ENCODE data around the gene HEXA.
"Not testable (repeated sequence)": the region's sequence is repeated elsewhere in the genome, so short reads cannot be mapped to it uniquely, and the experiment has no call there.

The HEXA gene

DNA sequence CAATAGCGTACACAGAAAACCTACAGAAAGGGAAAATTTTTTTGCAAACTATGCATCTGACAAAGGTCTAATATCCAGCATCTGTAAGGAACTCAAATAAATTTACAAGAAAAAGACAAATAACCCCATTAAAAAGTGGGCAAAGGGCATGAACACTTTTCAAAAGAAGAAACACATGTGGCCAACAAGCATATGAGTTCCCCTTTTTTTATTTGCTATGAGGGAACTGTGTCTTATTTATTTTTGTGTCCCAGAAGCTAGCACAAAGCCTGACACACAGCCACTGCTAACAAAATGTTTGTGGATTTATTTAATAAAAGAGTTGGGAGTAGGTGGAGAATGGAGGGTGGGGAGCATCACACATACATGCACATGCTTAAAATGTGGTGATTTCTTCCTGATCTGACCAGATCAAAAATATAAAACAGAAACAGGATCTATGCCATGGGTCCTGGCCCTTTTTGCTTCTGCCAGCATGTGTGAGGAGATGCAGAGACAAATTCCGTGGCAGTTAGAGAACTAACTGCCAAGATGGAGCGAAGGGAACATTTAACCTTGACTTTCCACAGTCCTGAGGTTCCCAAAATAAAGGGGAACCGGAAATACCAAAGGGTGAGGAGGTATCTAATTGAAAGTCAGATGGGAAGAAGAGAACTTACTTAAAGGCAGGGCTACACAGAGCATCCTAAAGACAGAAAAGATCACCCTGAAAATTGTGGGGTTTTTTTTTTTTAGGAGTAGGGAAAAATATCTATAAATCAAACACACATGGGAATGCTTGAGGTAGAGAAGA is 22.2 kb upstream of the HEXA start, which contains the start of gene TMEM202:
Gene TMEM202 (plus strand): TSS at position 510 of the 793 bp plus-strand sequence. CDS start 22 bp downstream, at position 532.
- DNase-seq (ENCODE audit: low read depth in 1 of 2, low spot score in 1 of 2): no peak
- in situ Hi-C loops (cut with HindIII; ENCODE audit: low pct_unique_long_range_greater_than_20kb, low sequenced_read_pairs): no loop called here
- no peak for TF ChIP-seq JUND (IDR thresholded peaks at IDR 0.05; ENCODE audit: low read depth)

DNA sequence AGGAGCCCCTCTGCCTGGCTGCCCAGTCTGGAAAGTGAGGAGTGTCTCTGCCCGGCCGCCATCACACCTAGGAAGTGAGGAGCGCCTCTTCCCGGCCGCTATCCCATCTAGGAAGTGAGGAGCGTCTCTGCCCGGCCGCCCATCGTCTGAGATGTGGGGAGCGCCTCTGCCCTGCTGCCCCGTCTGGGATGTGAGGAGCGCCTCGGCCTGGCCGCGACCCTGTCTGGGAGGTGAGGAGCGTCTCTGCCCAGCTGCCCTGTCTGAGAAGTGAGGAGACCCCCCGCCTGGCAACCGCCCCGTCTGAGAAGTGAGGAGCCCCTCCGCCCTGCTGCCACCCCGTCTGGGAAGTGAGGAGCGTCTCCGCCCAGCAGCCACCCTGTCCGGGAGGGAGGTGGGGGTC is 20.5 kb upstream of the HEXA start:
- in situ Hi-C loops (cut with HindIII; ENCODE audit: low pct_unique_long_range_greater_than_20kb, low sequenced_read_pairs); DNase-seq (ENCODE audit: low read depth in 1 of 2, low spot score in 1 of 2): not testable (repeated sequence)

- in situ Hi-C loops (cut with HindIII; ENCODE audit: low pct_unique_long_range_greater_than_20kb, low sequenced_read_pairs): no loop called here
- DNase-seq (ENCODE audit: low read depth in 1 of 2, low spot score in 1 of 2): no peak
- TF ChIP-seq JUND (IDR thresholded peaks at IDR 0.05; ENCODE audit: low read depth): no peak
Observed at GRCh38 chr15:72389231-72389630, 13.4 kb upstream of the HEXA start.

DNA sequence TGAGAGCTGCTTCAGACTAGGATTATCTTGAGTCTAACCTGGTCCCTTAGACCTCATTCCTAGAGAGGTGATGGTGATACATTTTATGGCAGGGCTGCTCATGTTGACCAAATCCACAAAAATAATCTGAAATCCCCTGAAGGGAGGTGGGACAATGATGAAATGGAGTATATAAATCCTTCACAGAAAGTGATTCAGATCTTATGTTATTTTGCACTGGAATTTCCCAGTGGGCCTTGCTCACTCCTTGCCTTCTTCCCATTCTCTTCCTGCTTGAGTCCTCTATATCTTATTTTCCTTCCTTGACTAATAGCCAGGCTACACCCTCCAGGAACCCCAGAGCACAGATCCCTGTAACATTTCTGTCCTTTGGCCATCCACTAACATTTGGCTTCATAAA is 11.9 kb upstream of the HEXA start:
- no peak for TF ChIP-seq JUND (IDR thresholded peaks at IDR 0.05; ENCODE audit: low read depth)
- DNase-seq (ENCODE audit: low read depth in 1 of 2, low spot score in 1 of 2): no peak
- in situ Hi-C loops (cut with HindIII; ENCODE audit: low pct_unique_long_range_greater_than_20kb, low sequenced_read_pairs): no loop called here

DNA sequence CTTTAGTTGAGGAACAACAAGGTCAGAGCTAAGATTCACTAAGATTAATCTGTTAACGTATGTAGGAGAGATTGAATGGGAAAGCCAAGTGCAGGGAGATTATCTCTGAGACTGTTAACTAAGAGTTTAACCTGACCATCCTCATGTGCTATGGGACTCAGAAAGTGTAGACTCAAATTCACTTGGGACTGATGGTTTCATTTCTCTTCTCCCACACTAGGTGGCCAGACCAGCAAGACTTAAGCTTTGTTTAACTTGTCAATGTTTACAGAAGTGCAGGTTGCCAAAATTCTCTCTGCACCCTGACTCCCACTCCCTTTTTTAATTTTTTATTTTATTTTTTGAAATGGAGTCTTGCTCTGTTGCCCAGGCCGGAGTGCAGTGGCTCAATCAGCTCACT is 6.3 kb upstream of the HEXA start:
- in situ Hi-C loops (cut with HindIII; ENCODE audit: low pct_unique_long_range_greater_than_20kb, low sequenced_read_pairs): no loop called here
- TF ChIP-seq JUND (IDR thresholded peaks at IDR 0.05; ENCODE audit: low read depth): no peak
- peak in 1 of 2 experiments; percentile 75 for DNase-seq (ENCODE audit: low read depth in 1 of 2, low spot score in 1 of 2)

- TF ChIP-seq JUND (IDR thresholded peaks at IDR 0.05; ENCODE audit: low read depth): no peak
- in situ Hi-C loops (cut with HindIII; ENCODE audit: low pct_unique_long_range_greater_than_20kb, low sequenced_read_pairs): no loop called here
- no peak for DNase-seq (ENCODE audit: low read depth in 1 of 2, low spot score in 1 of 2)
Observed at GRCh38 chr15:72380743-72381142, 4.9 kb upstream of the HEXA start.

- DNase-seq (ENCODE audit: low read depth in 1 of 2, low spot score in 1 of 2): no peak
- TF ChIP-seq JUND (IDR thresholded peaks at IDR 0.05; ENCODE audit: low read depth): no peak
- in situ Hi-C loops (cut with HindIII; ENCODE audit: low pct_unique_long_range_greater_than_20kb, low sequenced_read_pairs): no loop called here
Observed at GRCh38 chr15:72379856-72380430, 4.1 kb upstream of the HEXA start.

DNA sequence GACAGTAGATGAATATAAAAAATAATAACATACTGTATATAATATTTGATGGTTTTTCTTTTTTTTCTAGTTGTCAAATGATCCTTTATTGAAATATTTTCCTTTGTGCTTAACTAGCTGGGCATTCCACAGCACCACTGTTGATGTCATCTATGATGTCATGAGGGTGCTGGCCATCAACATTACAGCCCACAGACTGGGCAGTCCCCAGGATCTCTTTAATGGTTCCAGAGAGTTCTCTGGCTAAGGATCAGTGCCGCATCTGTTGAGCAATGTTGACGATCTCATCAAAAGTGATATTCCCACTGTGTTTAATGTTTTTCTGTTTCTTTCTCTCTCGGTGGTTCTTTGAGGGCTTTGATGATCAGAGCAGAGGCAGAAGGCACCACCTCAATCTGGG is 3.3 kb upstream of the HEXA start:
- DNase-seq (ENCODE audit: low read depth in 1 of 2, low spot score in 1 of 2); in situ Hi-C loops (cut with HindIII; ENCODE audit: low pct_unique_long_range_greater_than_20kb, low sequenced_read_pairs): not testable (repeated sequence)

DNA sequence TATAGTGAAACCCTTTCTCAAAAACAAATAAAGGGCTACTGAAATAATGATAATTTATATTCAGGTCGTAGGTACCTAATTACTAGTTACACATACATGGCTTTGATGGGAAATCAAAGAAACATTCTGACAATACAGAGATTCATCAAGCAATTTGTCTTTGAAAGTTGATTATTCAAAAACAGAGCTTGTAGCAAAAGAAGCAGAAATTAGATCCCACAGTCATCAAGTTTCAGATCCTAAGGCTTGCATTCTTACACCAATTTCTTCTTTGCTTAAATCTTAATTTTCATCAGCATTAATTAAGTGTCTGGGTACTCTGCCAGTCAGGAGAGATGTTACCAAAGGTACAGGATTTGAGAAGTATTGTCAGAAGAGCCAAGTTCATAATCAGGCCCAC is 1.5 kb upstream of the HEXA start:
- no peak for TF ChIP-seq JUND (IDR thresholded peaks at IDR 0.05; ENCODE audit: low read depth)
- in situ Hi-C loops (cut with HindIII; ENCODE audit: low pct_unique_long_range_greater_than_20kb, low sequenced_read_pairs): no loop called here

GRCh38 chr15:72375501-72375845 is 341 bp downstream of the HEXA start:
- in situ Hi-C loops (cut with HindIII; ENCODE audit: low pct_unique_long_range_greater_than_20kb, low sequenced_read_pairs): no loop called here

More for the DNA sequence above, 1.5 kb upstream of the HEXA start:
- DNase-seq (ENCODE audit: low read depth in 1 of 2, low spot score in 1 of 2): no peak

GRCh38 chr15:72372361-72372760 is 3.5 kb downstream of the HEXA start:
- DNase-seq (ENCODE audit: low read depth in 1 of 2, low spot score in 1 of 2): no peak
- in situ Hi-C loops (cut with HindIII; ENCODE audit: low pct_unique_long_range_greater_than_20kb, low sequenced_read_pairs): no loop called here
- no peak for TF ChIP-seq JUND (IDR thresholded peaks at IDR 0.05; ENCODE audit: low read depth)

More at GRCh38 chr15:72375501-72375845, 341 bp downstream of the HEXA start:
- DNase-seq (ENCODE audit: low read depth in 1 of 2, low spot score in 1 of 2): peak in 1 of 2 experiments; percentile 51
- no peak for TF ChIP-seq JUND (IDR thresholded peaks at IDR 0.05; ENCODE audit: low read depth)

- in situ Hi-C loops (cut with HindIII; ENCODE audit: low pct_unique_long_range_greater_than_20kb, low sequenced_read_pairs): no loop called here
- no peak for DNase-seq (ENCODE audit: low read depth in 1 of 2, low spot score in 1 of 2)
- no peak for TF ChIP-seq JUND (IDR thresholded peaks at IDR 0.05; ENCODE audit: low read depth)
Observed at GRCh38 chr15:72369964-72370363, 5.8 kb downstream of the HEXA start.

DNA sequence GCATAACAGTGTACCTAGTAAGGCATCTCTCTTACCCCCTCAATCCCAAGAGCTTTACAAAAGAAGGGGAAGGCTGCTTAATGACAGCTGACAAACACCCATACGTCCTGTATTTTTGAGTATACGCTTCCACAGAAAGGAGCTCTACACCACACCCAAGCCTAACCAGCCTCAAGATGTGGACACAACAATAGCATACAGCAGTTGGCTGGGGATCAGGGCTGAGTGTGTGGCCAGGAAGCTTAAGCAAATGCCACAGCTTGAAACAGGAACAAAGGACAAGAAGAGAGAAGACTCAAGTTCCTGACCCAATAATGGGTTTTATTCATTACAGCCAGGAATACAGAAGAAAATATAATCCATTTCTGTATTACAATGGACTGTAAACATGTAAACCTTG is 6.9 kb downstream of the HEXA start:
- no peak for TF ChIP-seq JUND (IDR thresholded peaks at IDR 0.05; ENCODE audit: low read depth)
- in situ Hi-C loops (cut with HindIII; ENCODE audit: low pct_unique_long_range_greater_than_20kb, low sequenced_read_pairs): no loop called here
- peak in 1 of 2 experiments; percentile 36 for DNase-seq (ENCODE audit: low read depth in 1 of 2, low spot score in 1 of 2)
